T-helper 2 cell (primary cell): Measurements from ENCODE around the gene SDF2.
A peak's percentile ranks its signal among the peaks of the same experiment; 100 is the strongest.
"Not testable (repeated sequence)": the region's sequence is repeated elsewhere in the genome, so short reads cannot be mapped to it uniquely, and the experiment has no call there.

Experiments used
- DNase-seq, 5 experiments: peaks; one replicate each; pipeline versions ENCODE4 v3.0.0 to v3.0.0-alpha.2; 2012 to 2022

SDF2 gene

GRCh38 chr17:28624148-28624547, 37.6 kb downstream of the SDF2 start:
- no peak for DNase-seq

GRCh38 chr17:28623696-28624095, 38.0 kb downstream of the SDF2 start:
- DNase-seq: no peak

GRCh38 chr17:28622186-28622585, 39.5 kb downstream of the SDF2 start:
- no peak for DNase-seq

- DNase-seq: no peak
Observed at GRCh38 chr17:28620010-28620409, 41.7 kb downstream of the SDF2 start.

GRCh38 chr17:28618464-28618863, 43.2 kb downstream of the SDF2 start:
- no peak for DNase-seq

GRCh38 chr17:28616281-28616680, 45.4 kb downstream of the SDF2 start:
- DNase-seq: no peak

- DNase-seq: no peak
Observed at GRCh38 chr17:28615260-28615940, 46.3 kb downstream of the SDF2 start.

- no peak for DNase-seq
Observed at GRCh38 chr17:28613931-28614381, 47.8 kb downstream of the SDF2 start, which contains the start of gene RSKR. RSKR (minus strand) TSS chr17:28614185; CDS start chr17:28614161, 24 bp downstream.

GRCh38 chr17:28612936-28613872, 48.5 kb downstream of the SDF2 start:
- DNase-seq: peak in 2 of 5 experiments; percentile 8 to 26

GRCh38 chr17:28612531-28612930, 49.2 kb downstream of the SDF2 start:
- no peak for DNase-seq

GRCh38 chr17:28610376-28610775, 51.3 kb downstream of the SDF2 start:
- no peak for DNase-seq

- not testable (repeated sequence) for DNase-seq
Observed at GRCh38 chr17:28604031-28604430, 57.7 kb downstream of the SDF2 start.

GRCh38 chr17:28599311-28600184, 62.2 kb downstream of the SDF2 start:
- peak in 4 of 5 experiments; percentile 43 to 84 (median 50) for DNase-seq

GRCh38 chr17:28598799-28599310, 62.9 kb downstream of the SDF2 start, which contains the start of gene SPAG5:
SPAG5 (minus strand) TSS chr17:28599025; CDS start chr17:28598946, 79 bp downstream.
- peak; percentile 90 to 97 (median 92) for DNase-seq

- no peak for DNase-seq
Observed at GRCh38 chr17:28598389-28598788, 63.3 kb downstream of the SDF2 start.
